Smooth muscle cell (in vitro differentiated cells): ENCODE results near the gene NET1. TPM values are rescaled to one million over a fixed set of nuclear protein-coding genes. Genes with fewer than 3 reads are reported as not detected.

Source experiments
- DNase-seq: peaks from one replicate; lab custom pipeline; 2025; ENCODE audit not compliant: unreplicated experiment; lab: John Stamatoyannopoulos, UW
- H2AFZ ChIP-seq: fragments of 200-600 bp; sonication (generic); 2 replicates; pipeline ENCODE4 v1.6.0; 2016; ENCODE audit warnings: antibody characterized with exemption, low read depth, mild to moderate bottlenecking
- H3F3A ChIP-seq: fragments of 200-600 bp; sonication (generic); 2 replicates; pipeline ENCODE4 v1.6.0; 2017; ENCODE audit warnings: antibody characterized with exemption, low read depth
- H3K27ac ChIP-seq: fragments of 200-600 bp; sonication (generic); 2 replicates; pipeline ENCODE4 v1.5.1; 2016; ENCODE audit warnings: low read depth, mild to moderate bottlenecking
- H3K27me3 ChIP-seq: fragments of 200-600 bp; sonication (generic); 2 replicates; pipeline ENCODE4 v1.6.1; 2016; ENCODE audit warnings: low read depth, mild to moderate bottlenecking
- H3K36me3 ChIP-seq: fragments of 200-600 bp; sonication (generic); 2 replicates; pipeline ENCODE4 v1.5.1; 2016; ENCODE audit warnings: low read depth
- H3K4me1 ChIP-seq: fragments of 200-600 bp; sonication (generic); 2 replicates; pipeline ENCODE4 v1.5.1; 2016; ENCODE audit warnings: low read depth
- H3K4me2 ChIP-seq: fragments of 200-600 bp; sonication (generic); 2 replicates; pipeline ENCODE4 v1.6.0; 2016; ENCODE audit warnings: mild to moderate bottlenecking
- H3K4me3 ChIP-seq: fragments of 200-600 bp; sonication (generic); 2 replicates; pipeline ENCODE4 v1.5.1; 2016; ENCODE audit warnings: mild to moderate bottlenecking
- H3K79me2 ChIP-seq: fragments of 200-600 bp; sonication (generic); 2 replicates; pipeline ENCODE4 v1.6.0; 2016; ENCODE audit warnings: low read depth, mild to moderate bottlenecking
- H3K9ac ChIP-seq: fragments of 200-600 bp; sonication (generic); 2 replicates; pipeline ENCODE4 v1.6.0; 2016; ENCODE audit warnings: low read depth
- H3K9me3 ChIP-seq: fragments of 200-600 bp; sonication (generic); replicated peaks from 2 replicates; pipeline ENCODE4 v1.5.1; 2016; ENCODE audit warnings: low read depth
- H4K20me1 ChIP-seq: fragments of 200-600 bp; sonication (generic); 2 replicates; pipeline ENCODE4 v1.6.0; 2016; ENCODE audit warnings: low read depth
- CTCF ChIP-seq: fragments of 200-600 bp; sonication (generic); IDR thresholded peaks from 2 replicates; pipeline ENCODE4 v1.5.1; 2017; ENCODE audit warnings: borderline replicate concordance, mild to moderate bottlenecking, antibody characterized with exemption; ENCODE audit not compliant: insufficient read depth, poor library complexity, severe bottlenecking
- WGBS: methylation state at CpG from one replicate; pipeline ENCODE4 v1.1.7; 2016; ENCODE audit warnings: low lambda C conversion rate; 5-methylcytosine and 5-hydroxymethylcytosine counted together
- polyA plus RNA-seq: library from polyadenylated mRNA; unstranded; fragments of >200 nt; fragmentation: Nextera tagmentation; extraction: Ambion mirVana; gene quantifications from 2 replicates; pipeline ENCODE4 v1.2.1, GENCODE V29; 2016
- total RNA-seq: library from RNA; depleted of rRNA; stranded (reverse); fragments of >200 nt; gene quantifications from 2 replicates; pipeline ENCODE4 v1.2.3, GENCODE V29; 2014

Gene NET1
- total and polyA plus RNA-seq, 2 experiments from 2014 or later = 49.5 to 123 TPM

GRCh38 chr10:5433182-5433581 lies 20.8 kb downstream of the NET1 start:
- H2AFZ ChIP-seq = no peak overlapping the region
- no peaks in the 10 kb centered on the region for H3K36me3 ChIP-seq
- H3K4me3 ChIP-seq = no peak overlapping the region
- peaks cover 9% of the 10 kb centered on the region for H3F3A ChIP-seq
- peak overlapping the region; percentile 6 for H3K9ac ChIP-seq
- H3K4me2 ChIP-seq = peak overlapping the region; percentile 52
- H3K9me3 ChIP-seq = no peaks in the 10 kb centered on the region
- H3K27me3 ChIP-seq = no peaks in the 10 kb centered on the region
- no peak for DNase-seq
- H4K20me1 ChIP-seq = no peaks in the 10 kb centered on the region
- WGBS = 35% methylated on average over 1 of the region's 1 CpG
- H3K4me1 ChIP-seq = peaks cover 10% of the 10 kb centered on the region
- H3K27ac ChIP-seq = peak overlapping the region; percentile 89
- TF ChIP-seq CTCF = no peak
- peaks cover 8% of the 10 kb centered on the region for H3K79me2 ChIP-seq

- DNase-seq = no peak
- H3K4me2 ChIP-seq = peak overlapping the region; percentile 66
- peak overlapping the region; percentile 55 for H3K9ac ChIP-seq
Observed at GRCh38 chr10:5434017-5434753, 21.8 kb downstream of the NET1 start.

GRCh38 chr10:5435328-5435727 lies 23.0 kb downstream of the NET1 start:
- H3K36me3 ChIP-seq = no peaks in the 10 kb centered on the region
- 97% methylated on average over 3 of the region's 3 CpGs for WGBS
- H3K79me2 ChIP-seq = peaks cover 8% of the 10 kb centered on the region
- no peak for TF ChIP-seq CTCF
- H3K27ac ChIP-seq = no peak overlapping the region
- H3K4me3 ChIP-seq = no peak overlapping the region
- no peaks in the 10 kb centered on the region for H3K9me3 ChIP-seq
- no peak overlapping the region for H3K9ac ChIP-seq
- no peak overlapping the region for H2AFZ ChIP-seq
- no peaks in the 10 kb centered on the region for H4K20me1 ChIP-seq
- peaks cover 10% of the 10 kb centered on the region for H3K4me1 ChIP-seq
- no peaks in the 10 kb centered on the region for H3K27me3 ChIP-seq
- H3K4me2 ChIP-seq = no peak overlapping the region
- DNase-seq = no peak
- H3F3A ChIP-seq = peaks cover 9% of the 10 kb centered on the region

More at GRCh38 chr10:5434017-5434753, 21.8 kb downstream of the NET1 start:
- Histone ChIP-seq H2AFZ (peak overlapping the region; percentile 67), H3K79me2 (peaks cover 8% of the 10 kb centered on the region), H3K36me3 (no peaks in the 10 kb centered on the region), H3K9me3 (no peaks in the 10 kb centered on the region), H3K4me3 (no peak overlapping the region), H4K20me1 (no peaks in the 10 kb centered on the region), H3K27me3 (no peaks in the 10 kb centered on the region), H3K27ac (peak overlapping the region; percentile 89), H3K4me1 (peaks cover 10% of the 10 kb centered on the region), H3F3A (peaks cover 9% of the 10 kb centered on the region)
- peak; percentile 60 for TF ChIP-seq CTCF
- WGBS = 36% methylated on average over 3 of the region's 3 CpGs

- Histone ChIP-seq H3K4me3 (no peak overlapping the region), H3F3A (peaks cover under 1% of the 10 kb centered on the region), H3K4me2 (no peak overlapping the region), H3K9ac (no peak overlapping the region), H3K36me3 (no peaks in the 10 kb centered on the region), H4K20me1 (no peaks in the 10 kb centered on the region), H3K27me3 (no peaks in the 10 kb centered on the region), H2AFZ (no peak overlapping the region), H3K4me1 (peaks cover 4% of the 10 kb centered on the region), H3K9me3 (no peaks in the 10 kb centered on the region), H3K79me2 (peaks cover 7% of the 10 kb centered on the region), H3K27ac (no peak overlapping the region)
- TF ChIP-seq CTCF = no peak
- DNase-seq = no peak
- WGBS = 87% methylated on average over 2 of the region's 2 CpGs
Observed at GRCh38 chr10:5440206-5440605, 27.8 kb downstream of the NET1 start.
